LNCAP (cell line): ENCODE measurements around the gene CCDC122.

Experiments used
- TF ChIP-seq, protein P1 (sequence below): fragments of 450-650 bp; IDR thresholded peaks from 2 replicates; pipeline ENCODE4 v1.5.1; 2017; ENCODE audit warnings: mild to moderate bottlenecking

Gene CCDC122

DNA sequence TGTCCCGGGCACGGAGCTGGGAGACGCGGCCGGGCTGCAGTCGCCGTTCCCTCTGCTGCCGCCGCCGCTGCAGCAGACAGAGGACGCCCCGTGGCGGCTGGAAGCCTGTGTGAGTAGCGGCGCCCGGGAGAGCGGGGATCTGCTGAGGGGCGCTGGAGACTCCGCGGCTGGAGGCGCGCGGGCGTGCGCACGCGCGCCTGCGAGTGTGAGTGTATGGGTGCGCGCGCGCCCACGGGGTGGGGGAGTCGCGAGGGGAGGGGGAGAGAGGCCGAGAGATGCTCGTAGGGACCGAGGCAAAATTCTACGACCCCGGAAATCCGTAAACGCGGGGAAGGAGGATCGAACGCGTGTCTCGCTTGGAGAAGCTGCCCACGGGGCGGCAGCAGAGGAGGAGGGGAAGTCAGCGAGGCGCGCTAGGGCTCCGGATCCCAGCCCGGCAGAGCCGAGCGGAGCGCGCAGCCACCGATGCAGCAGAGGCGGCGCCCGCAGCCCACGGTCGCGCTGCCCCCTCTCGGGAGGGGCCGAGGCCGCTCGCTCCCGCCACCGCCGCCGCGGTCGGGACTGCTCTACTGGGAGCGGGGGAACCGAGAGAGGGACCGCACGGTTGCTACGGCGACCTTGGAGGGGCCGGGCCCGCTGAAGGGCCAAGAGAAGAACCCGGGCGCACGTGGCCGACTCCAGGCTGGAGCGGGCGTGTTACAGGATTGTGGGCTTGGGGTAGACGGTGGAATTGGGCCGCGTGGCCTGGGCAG, 92.6 kb downstream of the CCDC122 start, which contains the start of gene ENOX1:
TSS of gene ENOX1 (minus strand) at position 207 of the 752 bp plus-strand sequence.
- TF ChIP-seq, protein P1, sequence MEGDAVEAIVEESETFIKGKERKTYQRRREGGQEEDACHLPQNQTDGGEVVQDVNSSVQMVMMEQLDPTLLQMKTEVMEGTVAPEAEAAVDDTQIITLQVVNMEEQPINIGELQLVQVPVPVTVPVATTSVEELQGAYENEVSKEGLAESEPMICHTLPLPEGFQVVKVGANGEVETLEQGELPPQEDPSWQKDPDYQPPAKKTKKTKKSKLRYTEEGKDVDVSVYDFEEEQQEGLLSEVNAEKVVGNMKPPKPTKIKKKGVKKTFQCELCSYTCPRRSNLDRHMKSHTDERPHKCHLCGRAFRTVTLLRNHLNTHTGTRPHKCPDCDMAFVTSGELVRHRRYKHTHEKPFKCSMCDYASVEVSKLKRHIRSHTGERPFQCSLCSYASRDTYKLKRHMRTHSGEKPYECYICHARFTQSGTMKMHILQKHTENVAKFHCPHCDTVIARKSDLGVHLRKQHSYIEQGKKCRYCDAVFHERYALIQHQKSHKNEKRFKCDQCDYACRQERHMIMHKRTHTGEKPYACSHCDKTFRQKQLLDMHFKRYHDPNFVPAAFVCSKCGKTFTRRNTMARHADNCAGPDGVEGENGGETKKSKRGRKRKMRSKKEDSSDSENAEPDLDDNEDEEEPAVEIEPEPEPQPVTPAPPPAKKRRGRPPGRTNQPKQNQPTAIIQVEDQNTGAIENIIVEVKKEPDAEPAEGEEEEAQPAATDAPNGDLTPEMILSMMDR = peak; percentile 36; the same call in 1 of the 2 replicates

DNA sequence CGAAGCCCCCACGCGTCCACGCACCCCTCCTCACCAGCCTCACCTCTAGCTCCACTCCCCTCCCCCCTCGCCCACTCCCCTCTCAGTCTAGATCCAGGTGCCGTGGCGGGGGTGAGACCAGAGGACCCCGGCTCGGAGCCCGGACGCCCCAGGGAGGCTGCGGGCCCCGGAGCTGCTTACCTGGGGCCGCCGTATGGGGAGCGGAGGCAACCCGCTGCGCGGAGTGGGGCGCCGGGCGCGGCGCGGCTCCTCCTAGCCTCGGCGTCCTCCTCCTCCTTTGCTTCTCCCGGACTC, 93.1 kb downstream of the CCDC122 start:
- TF ChIP-seq, protein P1 = no peak
